MCF 10A (cell line): ENCODE data around the gene SLC1A5. TPM values are rescaled to one million over a fixed set of nuclear protein-coding genes. Genes with fewer than 3 reads are reported as not detected.
A peak's percentile ranks its signal among the peaks of the same experiment; 100 is the strongest.
"Not testable (repeated sequence)": the region's sequence is repeated elsewhere in the genome, so short reads cannot be mapped to it uniquely, and the experiment has no call there.

Experiments
- BruUV-seq: library from RNA; stranded (reverse); fragments of 400-500 nt; replicated peaks from 2 replicates; lab custom pipeline; 2021; lab: Mats Ljungman, UMichigan
- CTCF ChIA-PET: fragments of 300-600 bp; sonication (Branson Sonifier 250); formaldehyde crosslinking; extraction: SDS; loops from one replicate; lab custom pipeline; 2021; ENCODE audit warnings: antibody characterized with exemption, inconsistent platforms; lab: Yijun Ruan, JAX
- POLR2A ChIA-PET: fragments of 300-600, 350-650 bp; sonication (Branson Sonifier 250); formaldehyde crosslinking; extraction: SDS; loops from one replicate; lab custom pipeline; 2020; ENCODE audit warnings: antibody characterized with exemption, inconsistent platforms; lab: Yijun Ruan, JAX
- DNase-seq: peaks from one replicate; pipeline ENCODE4 v3.0.0-alpha.2; 2018; ENCODE audit not compliant: unreplicated experiment
- H3K27ac Mint-ChIP-seq: one replicate; pipeline ENCODE4 v1.8.0; 2022; ENCODE audit warnings: mild to moderate bottlenecking, low read depth, mixed read lengths; ENCODE audit not compliant: unreplicated experiment
- H3K27me3 Mint-ChIP-seq: one replicate; pipeline ENCODE4 v1.8.0; 2022; ENCODE audit warnings: mixed read lengths; ENCODE audit not compliant: insufficient read depth, unreplicated experiment
- H3K36me3 Mint-ChIP-seq: one replicate; pipeline ENCODE4 v1.8.0; 2022; ENCODE audit warnings: mild to moderate bottlenecking, moderate library complexity, mixed read lengths; ENCODE audit not compliant: insufficient read depth, unreplicated experiment
- H3K4me1 Mint-ChIP-seq: one replicate; pipeline ENCODE4 v1.8.0; 2022; ENCODE audit warnings: mixed read lengths; ENCODE audit not compliant: insufficient read depth, unreplicated experiment
- H3K4me3 Mint-ChIP-seq: one replicate; pipeline ENCODE4 v1.8.0; 2022; ENCODE audit warnings: mild to moderate bottlenecking, moderate library complexity, mixed read lengths; ENCODE audit not compliant: unreplicated experiment
- H3K9me3 Mint-ChIP-seq: one replicate; pipeline ENCODE4 v1.8.0; 2022; ENCODE audit warnings: mixed read lengths; ENCODE audit not compliant: unreplicated experiment
- intact Hi-C: fragments of 100-400 bp; cut with micrococcal nuclease; formaldehyde crosslinking; loops from 2 replicates; pipeline ENCODE4 v1.14.1; 2022
- total RNA-seq: library from RNA; stranded (reverse); gene quantifications from 2 replicates; pipeline ENCODE4 v1.2.3, GENCODE V29; 2022
- TF ChIP-seq, protein P1 (sequence below): fragments of 200-600 bp; IDR thresholded peaks from one replicate; pipeline ENCODE4 v1.8.0; 2022; ENCODE audit warnings: antibody characterized with exemption, mild to moderate bottlenecking; ENCODE audit not compliant: unreplicated experiment

Gene SLC1A5
- total RNA-seq, 1 experiment from 2014 or later, result 417 TPM

DNA sequence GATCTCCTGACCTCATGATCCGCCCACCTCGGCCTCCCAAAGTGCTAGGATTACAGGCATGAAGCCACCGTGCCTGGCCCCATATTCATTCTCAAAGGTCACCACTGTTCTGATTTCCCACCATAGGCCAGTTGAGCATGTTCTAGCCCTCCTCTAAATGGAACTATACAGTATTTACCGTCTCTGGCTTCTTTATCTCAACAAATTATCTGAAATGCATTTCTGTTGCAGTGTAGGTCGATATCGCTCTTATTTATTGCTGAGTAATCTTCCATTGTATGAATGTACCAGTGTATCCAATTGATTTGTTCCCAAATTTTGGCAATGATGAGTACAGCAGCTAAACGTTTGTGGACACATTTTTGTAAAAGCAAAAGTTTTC, 15.4 kb downstream of the SLC1A5 start:
- intact Hi-C loops, result no loop called here
- Mint-ChIP-seq H3K9me3 (no peaks in the 10 kb centered on the region), H3K27me3 (no peaks in the 10 kb centered on the region), H3K27ac (no peak overlapping the region), H3K4me3 (no peak overlapping the region), H3K36me3 (peaks cover 70% of the 10 kb centered on the region), H3K4me1 (no peaks in the 10 kb centered on the region)
- CTCF ChIA-PET, result interaction anchor here (0.6 to 4.0 kb wide), 3 partner anchors 15 to 743 kb away, joined by 3 to 13 read pairs (median 3); no protein-coding TSS in a partner anchor
- POLR2A ChIA-PET, result interaction anchor here (1.7 to 3.0 kb wide), 2 partner anchors 11 kb away, joined by 9 to 12 read pairs; no protein-coding TSS in a partner anchor
- BruUV-seq, result no TSS peak
- no peak for DNase-seq
- TF ChIP-seq, protein P1, sequence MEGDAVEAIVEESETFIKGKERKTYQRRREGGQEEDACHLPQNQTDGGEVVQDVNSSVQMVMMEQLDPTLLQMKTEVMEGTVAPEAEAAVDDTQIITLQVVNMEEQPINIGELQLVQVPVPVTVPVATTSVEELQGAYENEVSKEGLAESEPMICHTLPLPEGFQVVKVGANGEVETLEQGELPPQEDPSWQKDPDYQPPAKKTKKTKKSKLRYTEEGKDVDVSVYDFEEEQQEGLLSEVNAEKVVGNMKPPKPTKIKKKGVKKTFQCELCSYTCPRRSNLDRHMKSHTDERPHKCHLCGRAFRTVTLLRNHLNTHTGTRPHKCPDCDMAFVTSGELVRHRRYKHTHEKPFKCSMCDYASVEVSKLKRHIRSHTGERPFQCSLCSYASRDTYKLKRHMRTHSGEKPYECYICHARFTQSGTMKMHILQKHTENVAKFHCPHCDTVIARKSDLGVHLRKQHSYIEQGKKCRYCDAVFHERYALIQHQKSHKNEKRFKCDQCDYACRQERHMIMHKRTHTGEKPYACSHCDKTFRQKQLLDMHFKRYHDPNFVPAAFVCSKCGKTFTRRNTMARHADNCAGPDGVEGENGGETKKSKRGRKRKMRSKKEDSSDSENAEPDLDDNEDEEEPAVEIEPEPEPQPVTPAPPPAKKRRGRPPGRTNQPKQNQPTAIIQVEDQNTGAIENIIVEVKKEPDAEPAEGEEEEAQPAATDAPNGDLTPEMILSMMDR, result no peak

DNA sequence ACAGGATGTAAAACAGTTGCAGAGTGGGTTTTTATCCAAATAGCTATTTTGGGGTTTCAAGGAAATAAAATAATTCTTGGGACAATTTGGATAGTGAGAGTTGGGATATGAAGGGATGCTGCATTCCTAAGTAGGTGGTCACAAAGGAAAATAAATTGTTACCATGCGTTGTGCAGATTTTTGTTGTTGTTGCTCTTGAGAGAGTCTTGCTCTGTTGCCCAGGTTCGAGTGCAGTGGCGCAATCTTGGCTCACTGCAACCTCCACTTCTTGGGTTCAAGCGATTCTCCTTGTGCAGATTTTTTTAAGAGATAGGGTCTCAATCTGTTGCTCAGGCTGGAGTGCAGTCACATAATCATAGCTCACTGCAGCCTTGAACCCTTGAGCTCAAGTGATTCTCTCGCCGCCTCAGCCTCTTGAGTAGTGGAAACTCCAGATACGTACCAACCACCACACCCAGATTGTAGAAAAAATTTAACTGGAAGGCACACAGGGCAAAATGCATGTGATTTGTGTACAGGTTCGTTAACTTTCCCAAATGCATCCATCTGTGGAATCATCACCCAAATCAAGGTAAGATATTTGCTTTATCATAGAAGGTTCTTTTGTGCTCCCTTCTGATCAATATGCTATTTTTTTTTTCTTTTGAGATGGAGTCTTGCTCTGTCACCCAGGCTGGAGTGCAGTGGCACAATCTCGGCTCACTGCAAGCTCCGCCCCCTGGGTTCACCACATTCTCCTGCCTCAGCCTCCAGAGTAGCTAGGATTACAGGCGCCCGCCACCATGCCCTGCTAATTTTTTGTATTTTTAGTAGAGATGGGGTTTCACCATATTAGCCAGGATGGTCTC, 16.0 kb downstream of the SLC1A5 start:
- Mint-ChIP-seq H3K4me1 (no peaks in the 10 kb centered on the region), H3K4me3 (no peak overlapping the region), H3K9me3 (no peaks in the 10 kb centered on the region), H3K36me3 (peaks cover 64% of the 10 kb centered on the region), H3K27me3 (no peaks in the 10 kb centered on the region), H3K27ac (no peak overlapping the region)
- DNase-seq, result no peak
- intact Hi-C loops, result no loop called here
- BruUV-seq, result no TSS peak
- POLR2A ChIA-PET, result interaction anchor here (0.7 to 3.0 kb wide), 4 partner anchors 8 to 490 kb away, joined by 4 to 12 read pairs (median 8); no protein-coding TSS in a partner anchor
- TF ChIP-seq, protein P1, result no peak
- CTCF ChIA-PET, result interaction anchor here (0.6 to 4.0 kb wide), 4 partner anchors 14 to 743 kb away, joined by 3 to 13 read pairs (median 3); no protein-coding TSS in a partner anchor

DNA sequence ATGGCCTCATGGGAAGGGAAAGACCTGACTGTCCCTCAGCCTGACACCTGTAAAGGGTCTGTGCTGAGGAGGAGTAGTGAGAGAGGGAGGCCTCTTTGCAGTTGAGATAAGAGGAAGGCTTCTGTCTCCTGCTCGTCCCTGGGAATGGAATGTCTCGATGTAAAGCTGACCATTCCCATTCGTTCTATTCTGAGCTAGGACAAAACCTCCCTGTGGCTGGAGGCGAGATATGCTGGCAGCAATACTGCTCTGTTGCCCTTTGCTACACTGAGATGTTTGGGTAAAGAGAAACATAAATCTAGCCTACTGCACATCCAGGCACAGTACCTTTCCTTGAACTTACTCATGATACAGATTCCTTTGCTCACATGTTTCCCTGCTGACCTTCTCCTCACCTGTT, 19.6 kb downstream of the SLC1A5 start:
- BruUV-seq, DNase-seq, H3K27me3 Mint-ChIP-seq, intact Hi-C loops, H3K27ac Mint-ChIP-seq, H3K4me3 Mint-ChIP-seq, H3K9me3 Mint-ChIP-seq, H3K4me1 Mint-ChIP-seq: not testable (repeated sequence)
- ChIA-PET CTCF (interaction anchor here (0.6 to 4.0 kb wide), 5 partner anchors 10 to 1349 kb away, joined by 3 to 13 read pairs (median 4); no protein-coding TSS in a partner anchor), POLR2A (interaction anchor here (1.4 kb wide), 2 partner anchors 12 to 20 kb away, joined by 5 to 15 read pairs; partner anchors contain the start of gene SLC1A5)
- peaks cover 28% of the 10 kb centered on the region for H3K36me3 Mint-ChIP-seq

DNA sequence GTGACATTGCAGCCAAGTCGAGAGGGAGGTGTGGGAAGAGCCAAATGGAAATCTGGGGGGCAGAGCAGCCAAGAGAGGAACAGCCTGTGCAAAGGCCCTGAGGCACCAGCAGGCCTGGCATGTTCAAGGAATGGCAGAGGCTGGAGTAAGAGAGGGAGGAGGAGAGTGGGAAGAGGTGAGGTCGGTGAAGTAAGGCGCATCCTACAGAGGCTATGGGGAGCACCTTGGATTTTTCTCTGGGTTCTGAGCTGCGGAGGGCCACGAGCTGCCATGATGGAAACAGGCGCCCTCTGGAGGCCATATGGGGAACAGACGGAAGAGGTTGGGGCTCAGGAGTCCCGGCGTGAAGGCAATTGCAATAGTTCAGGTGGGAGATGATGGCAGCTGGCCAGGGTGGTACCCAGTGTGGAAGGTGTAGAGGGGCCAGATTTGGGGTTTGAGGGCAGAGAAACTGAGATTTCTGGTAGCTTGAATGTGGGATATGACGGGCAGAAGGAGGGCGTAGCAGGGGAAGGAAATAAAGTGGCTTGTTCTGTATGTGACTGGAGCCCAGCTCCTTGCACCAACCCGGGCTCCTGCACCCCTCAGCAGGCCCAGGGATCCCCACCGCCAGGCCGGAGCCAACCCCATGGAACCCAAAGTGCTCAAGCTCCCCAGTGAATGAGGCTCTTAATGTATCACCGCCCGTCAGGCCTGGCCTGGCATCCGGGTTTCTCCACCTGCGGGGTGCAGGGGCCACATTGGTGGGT, 21.7 kb downstream of the SLC1A5 start:
- DNase-seq, result peak; percentile 62
- POLR2A ChIA-PET, result interaction anchor here (1.0 to 10.6 kb wide), 2 partner anchors 14 to 20 kb away, joined by 3 to 147 read pairs; partner anchors contain the start of gene SLC1A5
- H3K9me3 Mint-ChIP-seq, result no peaks in the 10 kb centered on the region
- no peak overlapping the region for H3K4me3 Mint-ChIP-seq
- H3K27ac Mint-ChIP-seq, result no peak overlapping the region
- no TSS peak for BruUV-seq
- intact Hi-C loops, result no loop called here
- TF ChIP-seq, protein P1, result peak; percentile 43
- no peaks in the 10 kb centered on the region for H3K4me1 Mint-ChIP-seq
- H3K27me3 Mint-ChIP-seq, result no peaks in the 10 kb centered on the region
- H3K36me3 Mint-ChIP-seq, result peaks cover 8% of the 10 kb centered on the region
- CTCF ChIA-PET, result interaction anchor here (0.6 to 1.6 kb wide), 11 partner anchors 8 to 624 kb away, joined by 3 to 15 read pairs (median 4); no protein-coding TSS in a partner anchor
